GM23338 (cell line): ENCODE results near the gene RNF175. TPM values are rescaled to one million over a fixed set of nuclear protein-coding genes. Genes with fewer than 3 reads are reported as not detected.

Source experiments
- ATAC-seq: fragments of 200-7000 bp; cut with Tn5 transposase; 3 replicates; pipeline ENCODE4 v1.9.1; 2020
- DNase-seq: peaks from one replicate; pipeline ENCODE4 v3.0.0-alpha.2; 2015; ENCODE audit warnings: low spot score
- H2AFZ ChIP-seq: fragments of 200-600 bp; sonication (generic); 2 replicates; pipeline ENCODE4 v1.8.0; 2016; ENCODE audit warnings: antibody characterized with exemption, mild to moderate bottlenecking, moderate library complexity
- H3F3A ChIP-seq: fragments of 200-600 bp; sonication (generic); replicated peaks from 2 replicates; pipeline ENCODE4 v1.8.0; 2017; ENCODE audit warnings: antibody characterized with exemption, mixed run types, low read depth
- H3K27ac ChIP-seq: fragments of 200-600 bp; sonication (generic); 2 replicates; pipeline ENCODE4 v1.6.1; 2016; ENCODE audit warnings: low read depth
- H3K27me3 ChIP-seq: fragments of 200-600 bp; sonication (generic); 2 replicates; pipeline ENCODE4 v1.8.0; 2016; ENCODE audit warnings: mild to moderate bottlenecking, mixed run types, moderate library complexity; ENCODE audit not compliant: insufficient read depth
- H3K36me3 ChIP-seq: fragments of 200-600 bp; sonication (generic); 2 replicates; pipeline ENCODE4 v1.8.0; 2016; ENCODE audit warnings: mild to moderate bottlenecking; ENCODE audit not compliant: insufficient read depth
- H3K4me1 ChIP-seq: fragments of 200-600 bp; sonication (generic); 2 replicates; pipeline ENCODE4 v1.8.0; 2016; ENCODE audit warnings: mild to moderate bottlenecking, moderate library complexity; ENCODE audit not compliant: insufficient read depth
- H3K4me2 ChIP-seq: fragments of 200-600 bp; sonication (generic); 2 replicates; pipeline ENCODE4 v1.7.1; 2017; ENCODE audit warnings: mixed run types
- H3K4me3 ChIP-seq: fragments of 200-600 bp; sonication (generic); 2 replicates; pipeline ENCODE4 v1.6.1; 2016; ENCODE audit warnings: mixed run types
- H3K79me2 ChIP-seq: fragments of 200-600 bp; sonication (generic); replicated peaks from 2 replicates; pipeline ENCODE4 v1.8.0; 2017; ENCODE audit warnings: mild to moderate bottlenecking; ENCODE audit not compliant: insufficient read depth
- H3K9me2 ChIP-seq: fragments of 200-600 bp; sonication (generic); 2 replicates; pipeline ENCODE4 v1.8.0; 2017; ENCODE audit not compliant: insufficient read depth
- H4K20me1 ChIP-seq: fragments of 200-600 bp; sonication (generic); replicated peaks from 2 replicates; pipeline ENCODE4 v1.8.0; 2017; ENCODE audit warnings: mild to moderate bottlenecking; ENCODE audit not compliant: insufficient read depth
- H3K27ac Mint-ChIP-seq: 2 replicates; pipeline ENCODE4 v1.8.0; 2020; ENCODE audit warnings: inconsistent platforms, mild to moderate bottlenecking, moderate library complexity, mixed read lengths
- H3K27me3 Mint-ChIP-seq: 3 replicates; pipeline ENCODE4 v1.8.0; 2022; ENCODE audit warnings: low read depth, mild to moderate bottlenecking, moderate library complexity, mixed read lengths, inconsistent platforms; ENCODE audit not compliant: insufficient read depth, poor library complexity
- H3K36me3 Mint-ChIP-seq: 3 replicates; pipeline ENCODE4 v1.8.0; 2021; ENCODE audit warnings: low read depth, mild to moderate bottlenecking, inconsistent platforms, moderate library complexity, mixed read lengths
- H3K4me1 Mint-ChIP-seq: 3 replicates; pipeline ENCODE4 v1.8.0; 2020; ENCODE audit warnings: mild to moderate bottlenecking, inconsistent platforms, mixed read lengths
- H3K4me3 Mint-ChIP-seq: 3 replicates; pipeline ENCODE4 v1.8.0; 2021; ENCODE audit warnings: moderate library complexity, mild to moderate bottlenecking, inconsistent platforms, mixed read lengths
- H3K9me3 Mint-ChIP-seq: 3 replicates; pipeline ENCODE4 v1.8.0; 2020; ENCODE audit warnings: moderate library complexity, mild to moderate bottlenecking, inconsistent platforms, mixed read lengths
- CTCF ChIP-seq, 2 experiments: fragments of 200-600 bp in 1 of 2; sonication (generic) in 1 of 2; conservative IDR thresholded peaks; 2 replicates each; pipeline versions ENCODE4 v1.5.1 to v1.6.1; 2016 to 2017; ENCODE audit warnings: antibody characterized with exemption in 2 of 2, low read depth in 2 of 2, mild to moderate bottlenecking in 2 of 2, moderate library complexity in 1 of 2
- EZH2phosphoT487 ChIP-seq: fragments of 200-600 bp; sonication (generic); IDR thresholded peaks from one replicate; pipeline ENCODE4 v1.8.1; 2018; ENCODE audit warnings: antibody characterized with exemption; ENCODE audit not compliant: unreplicated experiment
- JUNB ChIP-seq: IDR thresholded peaks from one replicate; pipeline ENCODE4 v1.6.1; 2016; ENCODE audit warnings: antibody characterized with exemption; ENCODE audit not compliant: unreplicated experiment
- NANOG ChIP-seq: IDR thresholded peaks from 2 replicates; pipeline ENCODE4 v1.6.1; 2016; ENCODE audit warnings: antibody characterized with exemption, borderline replicate concordance
- POLR2AphosphoS5 ChIP-seq: IDR thresholded peaks from 2 replicates; pipeline ENCODE4 v1.6.1; 2016; ENCODE audit warnings: antibody characterized with exemption, low read depth
- STAT1 ChIP-seq: IDR thresholded peaks from one replicate; pipeline ENCODE4 v1.6.1; 2016; ENCODE audit warnings: antibody characterized with exemption; ENCODE audit not compliant: unreplicated experiment
- ZNF331 ChIP-seq: fragments of 250-450 bp; sonication (Bioruptor Pico); IDR thresholded peaks from 2 replicates; pipeline ENCODE4 v1.5.0; 2020; ENCODE audit warnings: low read depth, mild to moderate bottlenecking, moderate library complexity
- polyA plus RNA-seq: library from polyadenylated mRNA; unstranded; fragments of >200 nt; fragmentation: Nextera tagmentation; extraction: Ambion mirVana; gene quantifications from 2 replicates; pipeline ENCODE4 v1.2.1, GENCODE V29; 2016
- total RNA-seq: library from RNA; depleted of rRNA; stranded (reverse); fragments of >200 nt; shearing (Covaris generic); gene quantifications from 2 replicates; pipeline ENCODE4 v1.2.3, GENCODE V29; 2014

Gene RNF175
- total and polyA plus RNA-seq, 2 experiments from 2014 or later, result 4.7 to 4.8 TPM

- TF ChIP-seq EZH2phosphoT487 (no peak), CTCF (conservative IDR thresholded peaks at IDR 0.05; ENCODE audit: low read depth in 2 of 2) (no peak), POLR2AphosphoS5 (no peak), NANOG (no peak), ZNF331 (CRISPR knock-in tag) (no peak), STAT1 (no peak)
Observed at GRCh38 chr4:153794006-153794405, 34.2 kb upstream of the RNF175 start (continued).

DNA sequence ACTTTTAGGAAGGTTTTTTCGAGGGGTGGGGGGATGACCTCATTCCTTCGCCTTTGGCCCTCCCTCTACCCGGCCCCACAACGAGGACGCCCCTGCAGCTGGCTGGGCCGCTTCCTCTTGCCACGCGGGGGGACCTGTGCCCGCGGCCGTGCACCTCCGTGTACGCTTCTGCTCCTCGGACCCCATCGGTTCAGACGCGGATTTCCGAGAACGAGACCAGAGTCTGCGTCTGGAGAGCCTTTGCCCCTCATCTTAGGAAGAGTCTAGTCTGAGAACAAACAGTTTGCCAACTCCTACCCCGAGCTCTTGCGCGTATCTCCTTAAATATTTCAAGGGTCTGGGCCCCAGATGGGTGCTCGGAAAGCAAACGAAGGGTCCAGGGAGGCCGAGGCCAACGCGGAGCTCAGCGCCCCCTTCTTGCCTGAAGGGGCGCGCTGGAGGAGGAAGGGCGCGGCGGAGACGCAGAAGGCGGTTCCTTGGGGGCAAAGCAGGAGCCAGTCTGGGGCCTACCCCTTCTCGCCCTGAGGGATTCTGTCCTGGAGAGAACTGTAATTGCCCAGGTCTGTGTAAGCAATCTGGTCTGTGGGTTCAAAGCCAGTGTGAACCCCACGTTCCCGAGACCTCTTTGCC lies 32.9 kb upstream of the RNF175 start:
- peak; percentile 73 for DNase-seq
- Histone ChIP-seq H4K20me1 (peaks cover 4% of the 10 kb centered on the region; the same call in 1 of the 2 replicates), H3K4me1 (peaks cover 23% of the 10 kb centered on the region), H3K9me2 (no peaks in the 10 kb centered on the region), H3K27ac (peak overlapping the region; percentile 57; the same call in 1 of the 2 replicates), H3K27me3 (peaks cover 8% of the 10 kb centered on the region), H3K4me3 (peak overlapping the region; percentile 89), H3K79me2 (peaks cover 11% of the 10 kb centered on the region), H3F3A (peaks cover 16% of the 10 kb centered on the region; the same call in 1 of the 2 replicates), H3K4me2 (peak overlapping the region; percentile 79), H3K36me3 (no peaks in the 10 kb centered on the region), H2AFZ (peak overlapping the region; percentile 92)
- Mint-ChIP-seq H3K27ac (peak overlapping the region; percentile 89), H3K4me1 (peaks cover 37% of the 10 kb centered on the region), H3K4me3 (peak overlapping the region; percentile 99), H3K9me3 (no peaks in the 10 kb centered on the region), H3K27me3 (peaks cover 42% of the 10 kb centered on the region), H3K36me3 (peaks cover 8% of the 10 kb centered on the region)
- TF ChIP-seq CTCF (conservative IDR thresholded peaks at IDR 0.05; ENCODE audit: low read depth in 2 of 2) (peak; percentile 8 to 60; a peak in 3 of 4 replicates), JUNB (no peak), POLR2AphosphoS5 (peak; percentile 37), EZH2phosphoT487 (no peak)
- peak; percentile 16 for ATAC-seq
